ENCODE measurements around the gene MMP14.
"Not testable (repeated sequence)": the region's sequence is repeated elsewhere in the genome, so short reads cannot be mapped to it uniquely, and the experiment has no call there.

Gene MMP14

DNA sequence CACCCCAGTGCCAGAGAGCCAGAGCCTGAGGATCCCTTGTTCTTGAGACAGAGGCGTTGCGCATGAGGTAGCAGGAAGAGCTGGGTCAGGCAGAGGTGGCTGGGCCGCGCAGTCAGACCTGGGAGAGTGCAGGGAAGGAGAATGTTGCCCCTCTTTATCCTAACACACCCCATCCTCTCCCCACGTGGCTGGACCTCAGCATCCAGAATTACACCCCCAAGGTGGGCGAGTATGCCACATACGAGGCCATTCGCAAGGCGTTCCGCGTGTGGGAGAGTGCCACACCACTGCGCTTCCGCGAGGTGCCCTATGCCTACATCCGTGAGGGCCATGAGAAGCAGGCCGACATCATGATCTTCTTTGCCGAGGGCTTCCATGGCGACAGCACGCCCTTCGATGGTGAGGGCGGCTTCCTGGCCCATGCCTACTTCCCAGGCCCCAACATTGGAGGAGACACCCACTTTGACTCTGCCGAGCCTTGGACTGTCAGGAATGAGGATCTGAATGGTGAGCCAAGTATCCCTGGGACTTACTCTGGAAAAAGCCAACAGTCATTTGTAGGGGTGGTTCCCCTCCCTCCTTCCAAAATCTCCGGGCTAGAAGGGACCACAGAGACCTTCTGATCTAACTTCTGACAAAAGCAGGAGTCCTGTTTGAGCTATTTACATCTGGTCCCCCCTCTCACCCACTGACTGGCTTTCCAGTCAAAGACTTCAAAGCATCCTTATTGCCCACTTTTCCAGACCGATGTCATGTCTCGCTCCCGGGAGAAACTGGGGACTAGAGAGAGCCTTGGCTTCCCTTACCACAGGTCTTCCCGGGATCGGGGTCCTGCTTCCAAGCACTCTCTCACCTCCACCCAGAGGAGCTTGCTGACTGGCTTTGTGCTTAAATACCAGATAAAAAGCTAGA, 6.1 kb downstream of the MMP14 start:
- DNase-seq: no peak

- DNase-seq: no peak
Observed at GRCh38 chr14:22843123-22843925, 6.9 kb downstream of the MMP14 start.

GRCh38 chr14:22844221-22845102, 8.1 kb downstream of the MMP14 start:
- no peak for DNase-seq

DNA sequence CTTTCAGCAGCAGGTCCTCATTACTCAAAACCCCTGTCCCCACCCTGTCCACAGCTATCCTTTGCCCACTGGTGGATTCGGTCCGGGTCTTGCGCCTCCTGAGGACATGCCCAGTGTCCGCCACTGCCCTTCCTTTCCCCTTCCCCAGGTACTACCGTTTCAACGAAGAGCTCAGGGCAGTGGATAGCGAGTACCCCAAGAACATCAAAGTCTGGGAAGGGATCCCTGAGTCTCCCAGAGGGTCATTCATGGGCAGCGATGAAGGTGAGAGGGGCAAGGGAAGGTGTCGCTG, 8.7 kb downstream of the MMP14 start:
- no peak for DNase-seq

GRCh38 chr14:22845821-22846625, 9.6 kb downstream of the MMP14 start:
- DNase-seq: no peak

DNA sequence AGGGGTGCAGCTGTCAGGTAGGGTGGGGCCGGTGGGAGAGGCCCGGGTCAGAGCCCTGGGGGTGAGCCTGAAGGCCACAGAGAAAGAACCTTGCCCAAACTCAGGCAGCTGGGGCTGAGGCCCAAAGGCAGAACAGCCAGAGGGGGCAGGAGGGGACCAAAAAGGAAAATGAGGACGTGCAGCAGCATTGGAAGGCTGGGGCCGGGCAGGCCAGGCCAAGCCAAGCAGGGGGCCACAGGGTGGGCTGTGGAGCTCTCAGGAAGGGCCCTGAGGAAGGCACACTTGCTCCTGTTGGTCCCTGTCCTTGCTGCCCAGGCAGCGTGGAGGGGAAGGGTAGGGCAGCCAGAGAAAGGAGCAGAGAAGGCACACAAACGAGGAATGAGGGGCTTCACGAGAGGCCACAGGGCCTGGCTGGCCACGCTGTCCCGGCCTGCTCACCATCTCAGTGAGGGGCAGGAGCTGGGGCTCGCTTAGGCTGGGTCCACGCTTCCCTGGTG, 10.5 kb downstream of the MMP14 start:
- no peak for DNase-seq

DNA sequence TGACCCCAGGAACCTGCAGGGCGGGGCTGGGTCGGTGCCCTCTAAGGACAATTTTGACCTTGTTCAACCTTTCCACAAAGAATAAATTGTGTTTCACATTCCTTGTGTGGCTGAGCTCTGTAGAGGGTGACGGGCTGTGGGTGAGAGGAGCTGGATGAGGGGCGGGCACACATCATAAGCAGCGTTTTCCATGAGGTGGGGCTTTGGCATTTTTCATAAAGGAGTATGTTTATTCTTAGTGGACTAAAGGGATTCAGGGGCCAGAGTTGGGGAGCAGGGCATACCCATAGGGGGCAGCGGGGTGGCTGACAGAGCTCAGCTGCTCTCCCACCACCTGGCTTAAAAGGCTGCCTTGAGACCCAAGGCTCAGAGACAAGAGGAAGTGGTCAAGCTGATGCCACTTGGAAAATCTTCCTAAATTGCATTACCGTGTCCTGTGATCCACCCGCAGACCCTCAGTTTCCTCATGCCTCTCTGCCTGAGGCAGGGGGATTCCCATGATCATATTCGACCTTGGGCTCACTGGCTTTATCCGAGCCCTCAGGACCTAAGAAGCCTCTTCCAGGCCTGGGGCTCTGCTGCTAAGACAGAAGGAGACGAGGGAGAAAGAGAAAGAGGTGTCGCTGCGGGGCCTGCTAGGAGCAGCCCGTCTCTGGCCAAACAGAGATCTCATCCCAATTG, 11.4 kb downstream of the MMP14 start:
- DNase-seq: no peak

GRCh38 chr14:22848351-22849164, 12.2 kb downstream of the MMP14 start:
- DNase-seq: peak; percentile 49

DNA sequence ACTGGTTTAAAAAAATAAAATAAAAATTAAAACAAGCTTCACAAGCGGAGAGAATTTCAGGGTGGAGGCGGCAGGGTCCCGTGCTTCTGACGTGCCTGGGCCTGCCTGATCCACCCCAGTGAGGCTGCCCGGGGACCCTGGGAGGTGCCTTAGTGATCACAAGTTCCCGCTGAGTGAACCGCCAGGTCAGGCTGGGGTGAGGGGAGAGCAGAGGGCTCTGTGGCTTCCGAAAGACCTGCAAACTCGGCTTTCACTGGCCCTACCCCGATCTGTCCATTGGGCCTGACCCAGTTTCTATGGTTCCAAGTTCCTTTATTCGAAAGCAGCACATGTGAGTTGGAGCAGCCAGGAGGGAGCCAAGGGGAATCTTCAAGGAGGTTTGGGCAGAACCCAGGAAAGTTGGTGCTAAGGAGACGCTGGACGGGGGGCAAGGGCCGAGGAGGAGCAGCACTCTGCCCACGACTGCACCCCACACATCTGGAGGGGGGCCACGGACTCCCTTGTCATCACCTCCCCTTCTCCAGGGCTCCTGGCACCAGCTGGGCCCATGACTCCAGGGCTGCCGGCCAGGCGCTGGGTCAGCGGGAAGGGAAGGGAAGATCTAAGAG, 12.9 kb downstream of the MMP14 start:
- DNase-seq: no peak

- DNase-seq: no peak
Observed at GRCh38 chr14:22850944-22851764, 14.8 kb downstream of the MMP14 start.

- DNase-seq: not testable (repeated sequence)
Observed at GRCh38 chr14:22852178-22852577, 15.8 kb downstream of the MMP14 start.

GRCh38 chr14:22852599-22852939, 16.2 kb downstream of the MMP14 start:
- DNase-seq: no peak

GRCh38 chr14:22852940-22853767, 16.8 kb downstream of the MMP14 start:
- peak; percentile 79 for DNase-seq

GRCh38 chr14:22854296-22854695, 17.9 kb downstream of the MMP14 start:
- DNase-seq: not testable (repeated sequence)

GRCh38 chr14:22854963-22855724, 18.8 kb downstream of the MMP14 start:
- DNase-seq: no peak

GRCh38 chr14:22856428-22856827, 20.0 kb downstream of the MMP14 start:
- DNase-seq: no peak

DNA sequence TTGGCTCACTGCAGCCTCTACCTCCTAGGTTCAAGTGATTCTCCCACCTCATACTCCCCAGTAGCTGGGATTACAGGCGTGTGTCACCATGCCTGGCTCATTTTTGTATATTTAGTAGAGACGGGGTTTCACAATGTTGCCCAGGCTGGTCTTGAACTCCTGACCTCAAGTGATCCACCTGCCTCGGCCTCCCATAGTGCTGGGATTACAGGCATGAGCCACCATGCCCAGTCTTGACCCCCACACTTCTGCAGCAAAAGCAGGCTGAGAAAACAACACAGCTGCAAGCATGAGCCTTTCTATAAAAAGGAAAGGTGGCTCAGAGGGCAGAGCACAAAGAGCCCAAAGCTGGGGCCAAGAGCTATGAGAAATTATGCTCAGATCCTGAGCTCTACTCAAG, 24.0 kb downstream of the MMP14 start:
- not testable (repeated sequence) for DNase-seq

DNA sequence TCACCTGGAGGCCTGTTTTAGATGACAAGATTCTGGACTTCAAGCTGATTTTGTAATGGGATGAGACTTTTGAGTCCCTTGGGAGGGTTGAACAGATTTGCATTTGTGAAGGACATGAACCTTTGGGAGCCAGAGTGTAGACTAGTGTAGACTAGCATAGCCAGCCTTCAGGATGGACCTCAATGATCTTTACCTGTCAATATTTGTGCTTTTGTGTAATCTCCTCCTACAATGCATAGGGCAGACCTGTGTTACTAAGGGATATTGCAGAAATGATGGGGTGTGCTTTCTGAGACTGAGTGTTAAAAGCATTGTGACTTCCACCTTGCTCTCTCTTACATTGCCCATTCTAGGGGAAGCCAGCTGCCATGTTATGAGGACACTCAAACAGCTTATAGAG, 25.3 kb downstream of the MMP14 start:
- DNase-seq: no peak

Data from NCI-H1105 treated with DMSO at 0.1 percent for 48 hours (cell line).